Measurements from ENCODE around the gene MZT2B. TPM values are rescaled to one million over a fixed set of nuclear protein-coding genes. Genes with fewer than 3 reads are reported as not detected.
"Not testable (repeated sequence)": the region's sequence is repeated elsewhere in the genome, so short reads cannot be mapped to it uniquely, and the experiment has no call there.

Gene MZT2B
- polyA plus RNA-seq, 3 donors: 57.2 to 81.4 (median 70.4) TPM

GRCh38 chr2:130169896-130170295, 12.2 kb upstream of the MZT2B start:
- no peak for DNase-seq (ENCODE audit: low read depth in 3 of 3, low spot score in 2 of 3)

- DNase-seq (ENCODE audit: low read depth in 3 of 3, low spot score in 2 of 3): not testable (repeated sequence)
Observed at GRCh38 chr2:130174866-130175265, 7.2 kb upstream of the MZT2B start.

- not testable (repeated sequence) for DNase-seq (ENCODE audit: low read depth in 3 of 3, low spot score in 2 of 3)
Observed at GRCh38 chr2:130180404-130181324, 1.4 kb upstream of the MZT2B start.

GRCh38 chr2:130181325-130181879, 660 bp upstream of the MZT2B start, which contains the start of gene SMPD4:
Gene SMPD4, minus strand, starts transcription at chr2:130181602. Its CDS starts 5,010 bp downstream, at chr2:130176592.
- DNase-seq (ENCODE audit: low read depth in 3 of 3, low spot score in 2 of 3): peak; percentile 85 to 92 (median 90)

- not testable (repeated sequence) for DNase-seq (ENCODE audit: low read depth in 3 of 3, low spot score in 2 of 3)
Observed at GRCh38 chr2:130182826-130183511, 907 bp downstream of the MZT2B start.

GRCh38 chr2:130183512-130184373, 1.7 kb downstream of the MZT2B start:
- DNase-seq (ENCODE audit: low read depth in 3 of 3, low spot score in 2 of 3): peak in 1 of 3 donors; percentile 8

GRCh38 chr2:130185436-130185835, 3.4 kb downstream of the MZT2B start:
- DNase-seq (ENCODE audit: low read depth in 3 of 3, low spot score in 2 of 3): no peak

- DNase-seq (ENCODE audit: low read depth in 3 of 3, low spot score in 2 of 3): no peak
Observed at GRCh38 chr2:130185896-130186295, 3.8 kb downstream of the MZT2B start.

- DNase-seq (ENCODE audit: low read depth in 3 of 3, low spot score in 2 of 3): no peak
Observed at GRCh38 chr2:130186391-130186790, 4.3 kb downstream of the MZT2B start.

GRCh38 chr2:130187268-130187667, 5.2 kb downstream of the MZT2B start:
- DNase-seq (ENCODE audit: low read depth in 3 of 3, low spot score in 2 of 3): no peak

- not testable (repeated sequence) for DNase-seq (ENCODE audit: low read depth in 3 of 3, low spot score in 2 of 3)
Observed at GRCh38 chr2:130187859-130188792, 6.1 kb downstream of the MZT2B start.

- DNase-seq (ENCODE audit: low read depth in 3 of 3, low spot score in 2 of 3): not testable (repeated sequence)
Observed at GRCh38 chr2:130188958-130189357, 6.9 kb downstream of the MZT2B start.

GRCh38 chr2:130190237-130190636, 8.2 kb downstream of the MZT2B start:
- no peak for DNase-seq (ENCODE audit: low read depth in 3 of 3, low spot score in 2 of 3)

GRCh38 chr2:130191319-130191718, 9.3 kb downstream of the MZT2B start:
- DNase-seq (ENCODE audit: low read depth in 3 of 3, low spot score in 2 of 3): not testable (repeated sequence)

GRCh38 chr2:130192451-130192850, 10.4 kb downstream of the MZT2B start:
- DNase-seq (ENCODE audit: low read depth in 3 of 3, low spot score in 2 of 3): not testable (repeated sequence)

- DNase-seq (ENCODE audit: low read depth in 3 of 3, low spot score in 2 of 3): not testable (repeated sequence)
Observed at GRCh38 chr2:130193824-130194223, 11.8 kb downstream of the MZT2B start.

- DNase-seq (ENCODE audit: low read depth in 3 of 3, low spot score in 2 of 3): not testable (repeated sequence)
Observed at GRCh38 chr2:130195089-130195635, 13.1 kb downstream of the MZT2B start.

GRCh38 chr2:130196052-130196451, 14.0 kb downstream of the MZT2B start:
- DNase-seq (ENCODE audit: low read depth in 3 of 3, low spot score in 2 of 3): not testable (repeated sequence)

- no peak for DNase-seq (ENCODE audit: low read depth in 3 of 3, low spot score in 2 of 3)
Observed at GRCh38 chr2:130198343-130198742, 16.3 kb downstream of the MZT2B start, which contains the start of gene TUBA3E. Gene TUBA3E, minus strand, starts transcription at chr2:130198439. Its CDS starts 79 bp downstream, at chr2:130198360.

Data from right renal cortex interstitium (tissue), 3 donors.